ENCODE results near the gene RTTN. TPM values are rescaled to one million over a fixed set of nuclear protein-coding genes. Genes with fewer than 3 reads are reported as not detected.

The RTTN gene
- total and polyA plus RNA-seq, 9 of the 15 experiments (the other 6 are each of a cell fraction or from before 2014, with no cell fraction given) = 3.1 to 18.3 (median 10.6) TPM

- TF ChIP-seq TFAM (CRISPR knock-in tag; conservative IDR thresholded peaks at IDR 0.05) (no peak), ZNF197 (CRISPR knock-in tag; IDR thresholded peaks at IDR 0.05; ENCODE audit: low read depth) (no peak), NCOR1 (IDR thresholded peaks at IDR 0.05) (no peak), POLR2H (tag; IDR thresholded peaks at IDR 0.05; ENCODE audit: low read depth) (no peak), SREBF2 (CRISPR knock-in tag; IDR thresholded peaks at IDR 0.05) (no peak), ZNF253 (CRISPR knock-in tag; conservative IDR thresholded peaks at IDR 0.05) (no peak), ZMIZ1 (IDR thresholded peaks at IDR 0.05; ENCODE audit: low read depth in 2 of 2, low read length in 2 of 2) (no peak), ZBTB40 (IDR thresholded peaks at IDR 0.05) (peak; percentile 96), ZBTB40 (CRISPR knock-in tag; IDR thresholded peaks at IDR 0.05) (no peak), BRD9 (IDR thresholded peaks at IDR 0.05; ENCODE audit: low read depth, partially characterized antibody) (no peak), ERF (CRISPR knock-in tag; IDR thresholded peaks at IDR 0.05) (no peak), CREBBP (IDR thresholded peaks at IDR 0.05; ENCODE audit: low read depth, low read length) (no peak), CC2D1A (IDR thresholded peaks at IDR 0.05) (0 out of 2 replicates have a peak, but pooled peaks have one; percentile 38), NCOA2 (IDR thresholded peaks at IDR 0.05; ENCODE audit: partially characterized antibody in 2 of 2) (no peak), GATA2 (CRISPR knock-in tag; IDR thresholded peaks at IDR 0.05) (no peak)
Measured at GRCh38 chr18:70205421-70206397, at the start of gene RTTN (continued).
